ENCODE data around the gene HSCB. TPM values are rescaled to one million over a fixed set of nuclear protein-coding genes. Genes with fewer than 3 reads are reported as not detected.
A peak's percentile ranks its signal among the peaks of the same experiment; 100 is the strongest.
"Not testable (repeated sequence)": the region's sequence is repeated elsewhere in the genome, so short reads cannot be mapped to it uniquely, and the experiment has no call there.

The HSCB gene
- total RNA-seq, 1 donor from 2014 or later = 16.6 TPM

GRCh38 chr22:28716686-28717085 is 25.2 kb upstream of the HSCB start:
- Mint-ChIP-seq H3K4me1 (ENCODE audit: low read depth) (peaks cover 30% of the 10 kb centered on the region), H3K9me3 (peaks cover 5% of the 10 kb centered on the region), H3K36me3 (ENCODE audit: low read depth) (peaks cover 34% of the 10 kb centered on the region), H3K4me3 (no peak overlapping the region), H3K27me3 (ENCODE audit: insufficient read depth) (no peaks in the 10 kb centered on the region), H3K27ac (no peak overlapping the region)
- no peak for DNase-seq (ENCODE audit: low spot score)
- intact Hi-C loops (cut with micrococcal nuclease) = no loop called here

DNA sequence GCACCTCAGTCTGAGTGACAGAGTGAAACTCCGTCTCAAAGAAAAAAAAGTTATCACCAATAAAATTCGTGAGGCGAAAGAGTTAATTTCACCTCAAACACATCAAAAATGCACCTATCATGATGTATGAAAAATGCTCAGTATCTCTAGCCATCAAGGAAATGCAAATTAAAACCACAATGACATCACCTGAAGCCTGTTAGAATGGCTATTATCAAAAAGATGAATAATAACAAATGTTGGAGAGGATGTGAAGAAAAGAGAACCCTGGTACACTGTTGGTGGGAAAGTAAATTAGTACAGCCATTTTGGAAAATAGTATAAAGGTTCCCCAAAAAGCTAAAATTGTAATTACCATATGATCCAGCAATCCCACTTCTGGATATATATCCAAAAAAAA is 23.8 kb upstream of the HSCB start:
- Mint-ChIP-seq H3K4me3 (no peak overlapping the region), H3K27me3 (ENCODE audit: insufficient read depth) (no peaks in the 10 kb centered on the region), H3K4me1 (ENCODE audit: low read depth) (peaks cover 21% of the 10 kb centered on the region), H3K36me3 (ENCODE audit: low read depth) (peaks cover 26% of the 10 kb centered on the region), H3K9me3 (peaks cover 5% of the 10 kb centered on the region), H3K27ac (no peak overlapping the region)
- intact Hi-C loops (cut with micrococcal nuclease) = loop anchor here (2.0 kb wide), 1 partner anchor 15 kb away; no protein-coding TSS in a partner anchor
- no peak for DNase-seq (ENCODE audit: low spot score)

GRCh38 chr22:28728002-28728401 is 13.8 kb upstream of the HSCB start:
- no peak for DNase-seq (ENCODE audit: low spot score)
- Mint-ChIP-seq H3K9me3 (no peaks in the 10 kb centered on the region), H3K4me3 (no peak overlapping the region), H3K27me3 (ENCODE audit: insufficient read depth) (no peaks in the 10 kb centered on the region), H3K4me1 (ENCODE audit: low read depth) (no peaks in the 10 kb centered on the region), H3K36me3 (ENCODE audit: low read depth) (peaks cover 26% of the 10 kb centered on the region), H3K27ac (no peak overlapping the region)
- intact Hi-C loops (cut with micrococcal nuclease) = no loop called here

DNA sequence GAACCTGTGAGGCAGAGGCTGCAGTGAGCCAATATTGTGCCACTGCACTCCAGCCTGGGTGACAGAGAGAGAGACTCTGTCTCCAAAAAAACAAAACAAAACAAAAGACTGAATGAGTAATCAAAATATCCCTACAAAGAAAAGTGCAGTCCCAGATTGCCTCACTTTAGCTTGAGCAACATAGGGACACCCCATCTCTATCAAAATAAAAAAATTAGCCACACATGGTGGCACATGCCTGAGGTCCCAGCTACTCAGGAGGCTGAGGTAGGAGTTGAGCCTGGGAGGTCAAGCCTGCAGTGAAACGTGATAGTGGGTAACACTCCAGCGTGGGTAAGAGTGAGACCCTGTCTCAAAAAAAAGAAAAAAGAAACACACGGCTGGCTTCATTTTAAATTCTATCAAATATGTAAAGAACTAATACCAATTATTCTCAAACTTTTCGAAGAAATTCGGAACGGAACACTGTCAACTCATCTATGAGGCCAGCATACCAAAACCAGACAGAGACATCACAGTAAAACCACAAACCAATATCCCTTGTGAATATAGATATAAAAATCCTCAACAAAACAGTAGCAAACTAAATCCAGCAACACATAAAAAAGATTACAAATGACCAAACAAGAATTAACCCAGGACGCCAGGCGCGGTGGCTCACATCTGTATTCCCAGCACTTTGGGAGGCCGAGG is 13.1 kb upstream of the HSCB start:
- no peak for DNase-seq (ENCODE audit: low spot score)
- peaks cover 27% of the 10 kb centered on the region for H3K36me3 Mint-ChIP-seq (ENCODE audit: low read depth)
- no peak overlapping the region for H3K27ac Mint-ChIP-seq
- H3K4me3 Mint-ChIP-seq = no peak overlapping the region
- intact Hi-C loops (cut with micrococcal nuclease) = no loop called here
- no peaks in the 10 kb centered on the region for H3K27me3 Mint-ChIP-seq (ENCODE audit: insufficient read depth)
- H3K4me1 Mint-ChIP-seq (ENCODE audit: low read depth) = no peaks in the 10 kb centered on the region
- H3K9me3 Mint-ChIP-seq = no peaks in the 10 kb centered on the region

- peaks cover 28% of the 10 kb centered on the region for H3K36me3 Mint-ChIP-seq (ENCODE audit: low read depth)
- no peaks in the 10 kb centered on the region for H3K4me1 Mint-ChIP-seq (ENCODE audit: low read depth)
- H3K9me3 Mint-ChIP-seq = no peaks in the 10 kb centered on the region
- no peak overlapping the region for H3K27ac Mint-ChIP-seq
- no peaks in the 10 kb centered on the region for H3K27me3 Mint-ChIP-seq (ENCODE audit: insufficient read depth)
- intact Hi-C loops (cut with micrococcal nuclease) = no loop called here
- no peak for DNase-seq (ENCODE audit: low spot score)
- no peak overlapping the region for H3K4me3 Mint-ChIP-seq
Observed at GRCh38 chr22:28730179-28730578, 11.7 kb upstream of the HSCB start.

DNA sequence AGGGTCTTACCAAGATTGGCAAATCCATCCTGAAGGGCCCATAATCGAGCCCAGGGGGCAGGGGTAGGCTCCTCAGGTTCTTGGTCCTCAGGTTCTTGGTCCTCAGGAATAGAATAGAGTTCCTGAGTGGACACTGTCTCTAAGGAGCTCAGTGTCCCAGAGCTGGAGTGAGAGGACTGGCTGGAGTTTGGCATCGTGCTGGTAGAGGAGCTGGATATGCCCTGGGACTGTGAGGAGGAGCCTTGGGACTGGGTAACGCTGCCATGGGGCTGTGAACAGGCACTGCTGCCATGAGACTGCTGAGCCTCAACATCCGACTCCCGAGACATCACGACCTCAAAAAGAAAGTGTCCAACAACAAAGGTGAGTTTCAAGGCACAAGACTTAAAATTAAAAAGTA is 7.4 kb upstream of the HSCB start:
- peaks cover 19% of the 10 kb centered on the region for H3K36me3 Mint-ChIP-seq (ENCODE audit: low read depth)
- DNase-seq (ENCODE audit: low spot score) = no peak
- intact Hi-C loops (cut with micrococcal nuclease) = no loop called here
- no peak overlapping the region for H3K27ac Mint-ChIP-seq
- no peaks in the 10 kb centered on the region for H3K9me3 Mint-ChIP-seq
- no peak overlapping the region for H3K4me3 Mint-ChIP-seq
- H3K27me3 Mint-ChIP-seq (ENCODE audit: insufficient read depth) = no peaks in the 10 kb centered on the region
- H3K4me1 Mint-ChIP-seq (ENCODE audit: low read depth) = peaks cover 21% of the 10 kb centered on the region

GRCh38 chr22:28736301-28737155 is 5.3 kb upstream of the HSCB start:
- intact Hi-C loops (cut with micrococcal nuclease) = no loop called here
- H3K27ac Mint-ChIP-seq = no peak overlapping the region
- H3K36me3 Mint-ChIP-seq (ENCODE audit: low read depth) = peaks cover 16% of the 10 kb centered on the region
- no peaks in the 10 kb centered on the region for H3K27me3 Mint-ChIP-seq (ENCODE audit: insufficient read depth)
- H3K4me1 Mint-ChIP-seq (ENCODE audit: low read depth) = peaks cover 33% of the 10 kb centered on the region
- DNase-seq (ENCODE audit: low spot score) = no peak
- H3K9me3 Mint-ChIP-seq = no peaks in the 10 kb centered on the region
- no peak overlapping the region for H3K4me3 Mint-ChIP-seq

DNA sequence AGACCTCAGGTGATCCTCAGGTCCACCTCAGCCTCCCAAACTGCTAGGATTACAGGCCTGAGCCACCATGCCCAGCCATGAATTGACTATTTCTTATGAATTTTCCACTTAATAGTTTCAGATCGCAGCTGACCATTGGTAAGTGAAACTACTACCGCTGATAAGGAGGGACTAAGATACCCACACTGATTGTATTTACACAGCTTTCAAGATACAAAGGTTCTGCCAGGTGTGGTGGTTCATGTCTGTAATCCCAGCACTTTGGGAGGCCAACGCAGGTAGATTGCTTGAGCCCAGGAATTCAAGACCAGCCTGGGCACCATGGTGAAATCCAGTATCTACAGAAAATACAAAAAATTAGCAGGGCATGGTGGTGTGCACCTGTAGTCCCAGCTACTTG is 4.1 kb upstream of the HSCB start:
- Mint-ChIP-seq H3K4me1 (ENCODE audit: low read depth) (peaks cover 37% of the 10 kb centered on the region), H3K36me3 (ENCODE audit: low read depth) (peaks cover 16% of the 10 kb centered on the region), H3K27ac (no peak overlapping the region), H3K9me3 (no peaks in the 10 kb centered on the region), H3K4me3 (no peak overlapping the region), H3K27me3 (ENCODE audit: insufficient read depth) (no peaks in the 10 kb centered on the region)
- intact Hi-C loops (cut with micrococcal nuclease) = no loop called here
- no peak for DNase-seq (ENCODE audit: low spot score)

DNA sequence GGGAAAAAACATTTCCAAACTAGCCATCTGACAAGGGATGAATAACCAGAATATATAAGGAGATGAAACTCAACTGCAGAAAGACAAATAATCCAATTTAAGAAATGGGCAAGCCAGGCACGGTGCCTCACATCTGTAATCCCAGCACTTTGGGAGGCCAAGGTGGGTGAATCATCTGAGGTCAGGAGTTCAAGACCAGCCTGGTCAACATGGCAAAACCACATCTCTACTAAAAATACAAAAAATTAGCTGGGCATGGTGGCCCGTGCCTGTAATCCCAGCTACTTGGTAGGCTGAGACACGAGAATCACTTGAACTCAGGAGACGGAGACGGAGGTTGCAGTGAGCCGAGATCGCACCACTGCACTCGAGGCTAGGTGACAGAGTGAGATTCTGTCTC is 3.0 kb upstream of the HSCB start:
- H3K27ac Mint-ChIP-seq; H3K9me3 Mint-ChIP-seq; DNase-seq (ENCODE audit: low spot score); H3K27me3 Mint-ChIP-seq (ENCODE audit: insufficient read depth); intact Hi-C loops (cut with micrococcal nuclease): not testable (repeated sequence)
- H3K4me1 Mint-ChIP-seq (ENCODE audit: low read depth) = peaks cover 48% of the 10 kb centered on the region
- H3K4me3 Mint-ChIP-seq = peak overlapping the region; percentile 9
- peaks cover 10% of the 10 kb centered on the region for H3K36me3 Mint-ChIP-seq (ENCODE audit: low read depth)

DNA sequence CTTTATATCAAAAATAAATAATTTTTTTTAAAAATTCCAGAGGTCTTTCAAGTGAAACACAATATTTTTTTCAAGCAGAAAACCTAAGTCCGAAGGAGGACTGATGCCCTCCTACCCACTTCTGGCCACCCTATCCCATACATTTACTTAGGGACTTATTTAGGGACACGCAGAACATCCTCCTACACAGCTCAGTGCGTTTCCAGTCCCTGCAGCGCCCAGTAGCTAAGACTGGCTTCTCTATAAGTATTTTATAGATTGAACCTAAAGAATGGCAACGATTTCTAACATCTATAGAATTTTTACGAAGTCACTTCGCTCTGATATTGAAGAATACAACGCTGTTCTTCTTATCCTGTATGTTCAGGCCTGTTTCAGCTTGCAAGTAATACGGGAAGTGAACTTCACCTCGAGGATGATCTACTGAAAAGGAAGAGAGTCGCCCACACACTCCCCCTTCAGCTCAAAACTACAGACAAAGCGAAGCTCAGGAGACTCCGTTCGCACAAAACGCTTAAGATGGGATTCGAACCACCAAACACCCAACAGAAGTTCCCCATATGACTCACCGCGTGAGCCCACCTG is 547 bp upstream of the HSCB start:
- no peak for DNase-seq (ENCODE audit: low spot score)
- Mint-ChIP-seq H3K27ac (peak overlapping the region; percentile 70), H3K27me3 (ENCODE audit: insufficient read depth) (no peaks in the 10 kb centered on the region), H3K36me3 (ENCODE audit: low read depth) (peaks cover 13% of the 10 kb centered on the region), H3K9me3 (no peaks in the 10 kb centered on the region), H3K4me3 (peak overlapping the region; percentile 86), H3K4me1 (ENCODE audit: low read depth) (peaks cover 49% of the 10 kb centered on the region)
- intact Hi-C loops (cut with micrococcal nuclease) = loop anchor here (1.0 to 2.0 kb wide), 2 partner anchors 168 to 332 kb away; partner anchors contain the start of gene KREMEN1

- no peaks in the 10 kb centered on the region for H3K9me3 Mint-ChIP-seq
- no peaks in the 10 kb centered on the region for H3K27me3 Mint-ChIP-seq (ENCODE audit: insufficient read depth)
- peak overlapping the region; percentile 86 for H3K4me3 Mint-ChIP-seq
- no peak for DNase-seq (ENCODE audit: low spot score)
- intact Hi-C loops (cut with micrococcal nuclease) = loop anchor here (1.0 kb wide), 7 partner anchors 30 to 823 kb away; partner anchors contain the start of genes CCDC117, PITPNB, XBP1 and ZNRF3
- H3K36me3 Mint-ChIP-seq (ENCODE audit: low read depth) = peaks cover 11% of the 10 kb centered on the region
- peaks cover 39% of the 10 kb centered on the region for H3K4me1 Mint-ChIP-seq (ENCODE audit: low read depth)
- H3K27ac Mint-ChIP-seq = peak overlapping the region; percentile 70
Observed at GRCh38 chr22:28742562-28742962, 723 bp downstream of the HSCB start.

- H3K27ac Mint-ChIP-seq = peak overlapping the region; percentile 32
- no peaks in the 10 kb centered on the region for H3K27me3 Mint-ChIP-seq (ENCODE audit: insufficient read depth)
- no peaks in the 10 kb centered on the region for H3K9me3 Mint-ChIP-seq
- peaks cover 33% of the 10 kb centered on the region for H3K4me1 Mint-ChIP-seq (ENCODE audit: low read depth)
- peak overlapping the region; percentile 86 for H3K4me3 Mint-ChIP-seq
- intact Hi-C loops (cut with micrococcal nuclease) = no loop called here
- no peak for DNase-seq (ENCODE audit: low spot score)
- peaks cover 15% of the 10 kb centered on the region for H3K36me3 Mint-ChIP-seq (ENCODE audit: low read depth)
Observed at GRCh38 chr22:28743852-28744251, 2.0 kb downstream of the HSCB start.

DNA sequence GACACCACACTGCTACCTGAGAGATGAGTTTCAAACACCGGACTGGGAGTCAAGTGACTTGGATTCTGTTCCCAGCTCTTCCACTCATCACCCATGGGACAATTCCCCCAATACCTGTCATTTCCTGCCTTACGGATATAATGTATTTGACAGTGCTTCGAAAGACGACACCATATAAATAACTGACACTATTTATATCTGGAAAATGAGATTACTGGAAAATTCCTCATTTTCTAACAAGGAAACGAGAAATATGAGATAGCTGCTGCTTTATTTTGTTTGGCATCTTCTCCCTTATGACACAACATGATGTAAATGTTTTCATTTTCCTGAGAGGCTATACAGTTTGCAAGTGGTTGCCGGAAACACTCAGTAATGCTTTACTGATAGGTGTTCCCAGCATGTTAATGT is 8.6 kb downstream of the HSCB start:
- intact Hi-C loops (cut with micrococcal nuclease) = no loop called here
- Mint-ChIP-seq H3K27ac (no peak overlapping the region), H3K9me3 (no peaks in the 10 kb centered on the region), H3K4me1 (ENCODE audit: low read depth) (peaks cover 10% of the 10 kb centered on the region), H3K36me3 (ENCODE audit: low read depth) (peaks cover 23% of the 10 kb centered on the region), H3K4me3 (no peak overlapping the region), H3K27me3 (ENCODE audit: insufficient read depth) (no peaks in the 10 kb centered on the region)
- DNase-seq (ENCODE audit: low spot score) = no peak

All from activated T-helper 1 cell treated with anti-CD3 and anti-CD28 coated beads, Interleukin-12 subunit alpha, Interleukin-12 subunit beta, Interleukin-2, Interleukin-4 antibody, amounts not matched to agents 30 ng/mL and 10 ng/mL and 1 ng/mL, durations not matched to agents 14 hours and 24 hours and 36 hours (primary cell).